K562 (cell line): ENCODE measurements around the gene NFKBIA. TPM values are rescaled to one million over a fixed set of nuclear protein-coding genes. Genes with fewer than 3 reads are reported as not detected.

Experiments
- DPF2 ChIP-seq: fragments of 450-650 bp; IDR thresholded peaks from 2 replicates; pipeline ENCODE4 v1.6.1; 2016
- HCFC1 ChIP-seq: IDR thresholded peaks from 2 replicates; pipeline ENCODE4 v1.6.1; 2012; ENCODE audit warnings: low read depth, low read length, improper control_type of control experiment
- HMG20A ChIP-seq: fragments of 450-650 bp; formaldehyde crosslinking; conservative IDR thresholded peaks from 2 replicates; pipeline ENCODE4 v1.4.0; 2020; ENCODE audit warnings: mild to moderate bottlenecking, mixed read lengths
- JUNB ChIP-seq: fragments of 450-650 bp; formaldehyde crosslinking; conservative IDR thresholded peaks from 2 replicates; pipeline ENCODE4 v1.4.0; 2020; ENCODE audit warnings: mild to moderate bottlenecking
- KDM5B ChIP-seq: fragments of 200-600 bp; sonication (generic); IDR thresholded peaks from 2 replicates; pipeline ENCODE4 v1.6.1; 2012; ENCODE audit warnings: low read depth, mild to moderate bottlenecking, moderate library complexity, low read length, control low read depth, inconsistent platforms; ENCODE audit not compliant: insufficient replicate concordance
- MAFF ChIP-seq: IDR thresholded peaks from 2 replicates; pipeline ENCODE4 v1.6.1; 2012; ENCODE audit warnings: low read length, improper control_type of control experiment
- MAX ChIP-seq: sonication (generic); formaldehyde crosslinking; IDR thresholded peaks from 2 replicates; pipeline ENCODE4 v1.9.0; 2022; ENCODE audit warnings: mild to moderate bottlenecking, missing genetic modification reagents
- NELFE ChIP-seq: IDR thresholded peaks from 2 replicates; pipeline ENCODE4 v1.6.1; 2011; ENCODE audit warnings: mild to moderate bottlenecking; ENCODE audit not compliant: insufficient read depth, insufficient read length
- NR1H2 ChIP-seq: sonication (generic); formaldehyde crosslinking; IDR thresholded peaks from 2 replicates; pipeline ENCODE4 v1.4.0; 2020; ENCODE audit warnings: mild to moderate bottlenecking, missing genetic modification reagents
- NR2F6 ChIP-seq: fragments of 450-650 bp; formaldehyde crosslinking; IDR thresholded peaks from 2 replicates; pipeline ENCODE4 v1.4.0; 2020; ENCODE audit warnings: mild to moderate bottlenecking
- PHF21A ChIP-seq: fragments of 450-650 bp; IDR thresholded peaks from 2 replicates; pipeline ENCODE4 v1.6.1; 2017; ENCODE audit warnings: low read depth, borderline replicate concordance
- POLR2A ChIP-seq: fragments of 450-650 bp; conservative IDR thresholded peaks from 2 replicates; pipeline ENCODE4 v1.6.1; 2016
- POLR3A ChIP-seq: IDR thresholded peaks from 2 replicates; pipeline ENCODE4 v1.6.1; 2011; ENCODE audit warnings: borderline replicate concordance, mild to moderate bottlenecking, moderate library complexity; ENCODE audit not compliant: insufficient read length, insufficient read depth; ENCODE audit errors: extremely low read depth
- RERE ChIP-seq: sonication (generic); formaldehyde crosslinking; IDR thresholded peaks from 2 replicates; pipeline ENCODE4 v1.8.0; 2023; ENCODE audit warnings: missing genetic modification reagents, mild to moderate bottlenecking, borderline replicate concordance
- RFX5 ChIP-seq: IDR thresholded peaks from 2 replicates; pipeline ENCODE4 v1.6.1; 2011; ENCODE audit warnings: low read depth, mild to moderate bottlenecking, improper control_type of control experiment, low read length
- RNF219 ChIP-seq: fragments of 250-450 bp; sonication (Bioruptor Pico); IDR thresholded peaks from 2 replicates; pipeline ENCODE4 v1.5.0; 2022; ENCODE audit warnings: mild to moderate bottlenecking
- SMC3 ChIP-seq: conservative IDR thresholded peaks from 2 replicates; pipeline ENCODE4 v1.6.1; 2011; ENCODE audit warnings: low read depth, low read length, improper control_type of control experiment; ENCODE audit not compliant: insufficient read depth
- SREBF1 ChIP-seq: fragments of 150-350 bp; IDR thresholded peaks from 2 replicates; pipeline ENCODE4 v1.6.1; 2014; ENCODE audit warnings: antibody characterized with exemption, low read depth, low read length, borderline replicate concordance
- TCF3 ChIP-seq: sonication (generic); formaldehyde crosslinking; IDR thresholded peaks from 2 replicates; pipeline ENCODE4 v1.4.0; 2020; ENCODE audit warnings: mild to moderate bottlenecking, missing genetic modification reagents
- YBX1 ChIP-seq: fragments of 450-650 bp; IDR thresholded peaks from 2 replicates; pipeline ENCODE4 v1.7.1; 2016; ENCODE audit warnings: mild to moderate bottlenecking
- ZBTB8A ChIP-seq: fragments of 450-650 bp; IDR thresholded peaks from 2 replicates; pipeline ENCODE4 v1.6.1; 2018; ENCODE audit warnings: mild to moderate bottlenecking, moderate library complexity; ENCODE audit not compliant: partially characterized antibody
- ZNF282 ChIP-seq: sonication (generic); formaldehyde crosslinking; IDR thresholded peaks from 2 replicates; pipeline ENCODE4 v1.8.1; 2023; ENCODE audit warnings: missing genetic modification reagents
- ZNF778 ChIP-seq: fragments of 450-650 bp; formaldehyde crosslinking; IDR thresholded peaks from 2 replicates; pipeline ENCODE4 v1.4.0; 2020; ENCODE audit warnings: mild to moderate bottlenecking, moderate library complexity
- polyA plus RNA-seq, 8 experiments: library from polyadenylated mRNA; depleted of rRNA in 4 of 8; stranded (reverse) in 5 of 8; unstranded in 3 of 8; fragments of >200 nt; fragmentation: Nextera tagmentation in 2 of 8; fragmentation: Illumina TruSeq in 1 of 8; extraction: Ambion mirVana in 2 of 8; extraction: Trizol in 1 of 8; gene quantifications; 2 replicates each; pipeline versions ENCODE4 v1.2.1 to v1.2.3, GENCODE V29; 2011 to 2014; ENCODE audit warnings: inconsistent platforms in 1 of 8, missing spikeins in 1 of 8
- total RNA-seq, 7 experiments: library from RNA; depleted of rRNA in 6 of 7; stranded (reverse); fragments of >200 nt in 6 of 7; fragmentation: Illumina TruSeq in 2 of 7; extraction: Trizol in 2 of 7; gene quantifications; 2 replicates each; pipeline versions ENCODE4 v1.2.1 to v1.2.3, GENCODE V29; 2011 to 2021; ENCODE audit warnings: low replicate concordance in 1 of 7

The NFKBIA gene
- total and polyA plus RNA-seq, 9 of the 15 experiments (the other 6 are each of a cell fraction or from before 2014, with no cell fraction given) = 6.9 to 31.8 (median 18.2) TPM

- TF ChIP-seq ZNF778 (CRISPR knock-in tag) (no peak), HMG20A (CRISPR knock-in tag) (no peak), RFX5 (no peak), NR1H2 (CRISPR knock-in tag) (no peak), POLR2A (no peak), HCFC1 (no peak), MAFF (no peak), SMC3 (no peak), NELFE (no peak), KDM5B (no peak), NR2F6 (no peak), POLR3A (no peak), JUNB (CRISPR knock-in tag) (no peak), SREBF1 (no peak), TCF3 (CRISPR knock-in tag) (peak; percentile 53), ZBTB8A (no peak), YBX1 (no peak), MAX (CRISPR knock-in tag) (no peak), RERE (CRISPR knock-in tag) (no peak), ZNF282 (CRISPR knock-in tag) (no peak), PHF21A (peak; percentile 26; the same call in 1 of the 2 replicates), RNF219 (CRISPR knock-in tag) (no peak), DPF2 (peak; percentile 76)
Observed at GRCh38 chr14:35355981-35356841, 48.3 kb downstream of the NFKBIA start (continued).
